HG03060 (cell line): ENCODE results near the gene KLKB1.

Experiments
- ATAC-seq: cut with Tn5 transposase; IDR thresholded peaks from one replicate; pipeline ENCODE4 v1.9.1; 2021; ENCODE audit warnings: low read depth, moderate number of reproducible peaks; ENCODE audit not compliant: unreplicated experiment

KLKB1 gene

DNA sequence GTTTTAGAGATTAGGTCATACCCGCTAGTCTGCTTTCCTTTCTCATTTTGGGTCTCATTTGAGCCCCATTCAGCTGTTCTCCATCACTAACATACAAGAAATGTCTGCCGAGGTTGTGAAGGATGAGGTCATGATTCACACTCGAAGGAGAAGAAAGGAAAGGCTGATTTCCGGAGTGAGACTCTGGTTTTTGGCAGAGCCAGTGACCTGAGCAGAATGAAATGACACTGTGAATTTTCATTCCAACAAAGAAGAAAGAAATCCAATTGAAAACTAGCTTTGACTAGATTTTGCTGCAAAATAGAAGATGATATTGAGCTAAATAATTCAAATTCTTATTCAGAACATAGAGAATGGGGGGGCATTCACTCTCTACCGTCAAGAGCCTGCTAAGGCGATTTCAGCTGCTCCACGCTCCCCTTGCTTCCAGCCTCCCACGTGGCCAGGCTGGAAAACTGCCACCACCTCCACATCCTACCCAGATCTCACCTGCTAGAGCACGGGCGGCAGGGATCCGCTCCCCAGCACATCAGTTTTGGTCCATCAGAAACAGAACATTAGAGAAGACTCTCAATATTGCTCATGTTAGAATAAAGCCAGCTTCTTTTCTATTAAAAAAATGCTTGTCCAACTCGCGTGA is 77.7 kb downstream of the KLKB1 start:
- no peak for ATAC-seq

- no peak for ATAC-seq
Measured at GRCh38 chr4:186307497-186307896, 80.2 kb downstream of the KLKB1 start.

DNA sequence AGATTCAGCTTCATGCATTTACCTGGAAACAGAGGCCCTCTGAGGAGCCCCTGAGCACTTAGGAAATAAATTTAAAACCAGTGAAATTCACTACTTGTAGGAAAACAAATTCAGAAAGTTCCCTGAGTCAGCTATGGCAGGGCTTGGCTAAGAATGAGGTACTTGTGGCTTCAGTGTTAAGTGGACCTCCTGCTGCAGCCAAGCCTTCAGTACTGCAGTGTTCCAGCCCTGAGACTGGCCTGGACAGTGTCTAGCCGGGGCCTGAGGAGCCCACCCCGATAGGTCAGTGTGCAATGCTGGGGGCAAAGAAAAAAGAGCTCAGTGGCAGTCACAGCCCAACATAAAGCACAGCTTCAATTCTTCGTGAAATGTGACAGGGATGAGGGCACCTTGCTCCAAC is 80.6 kb downstream of the KLKB1 start:
- ATAC-seq: no peak
